Gastrocnemius medialis (tissue), 4 donors: ENCODE results near the gene SLC25A29. TPM values are rescaled to one million over a fixed set of nuclear protein-coding genes. Genes with fewer than 3 reads are reported as not detected.
A peak's percentile ranks its signal among the peaks of the same experiment; 100 is the strongest.

Experiments used
- ATAC-seq, 2 donors: fragments of 150-250 bp; one replicate each; pipeline ENCODE4 v1.9.1; 2016
- DNase-seq, 2 donors: peaks; one replicate each; pipeline ENCODE4 v3.0.0-alpha.2; 2019
- H3K27ac ChIP-seq, 4 donors: fragments of 200-600 bp; sonication (generic); 1 replicate in 1 of 4; 2 replicates in 3 of 4; pipeline ENCODE4 v1.5.1; 2016 to 2018; ENCODE audit warnings: mild to moderate bottlenecking in 2 of 4, moderate library complexity in 1 of 4
- H3K27me3 ChIP-seq, 3 donors: fragments of 200-600 bp; sonication (generic) in 2 of 3; 1 replicate in 1 of 3; 2 replicates in 2 of 3; pipeline versions ENCODE4 v1.5.1 to v1.6.0; 2016 to 2019; ENCODE audit warnings: mild to moderate bottlenecking in 1 of 3, moderate library complexity in 1 of 3
- H3K36me3 ChIP-seq, 2 donors: fragments of 200-600 bp; sonication (generic) in 1 of 2; one replicate each; pipeline ENCODE4 v1.5.1; 2017 to 2018
- H3K4me1 ChIP-seq, 2 donors: fragments of 200-600 bp; sonication (generic) in 1 of 2; one replicate each; pipeline ENCODE4 v1.5.1; 2016 to 2017; ENCODE audit warnings: mild to moderate bottlenecking in 2 of 2
- H3K4me3 ChIP-seq, 4 donors: fragments of 200-600 bp; sonication (generic) in 3 of 4; 1 replicate in 1 of 4; 2 replicates in 3 of 4; pipeline ENCODE4 v1.5.1; 2016 to 2019; ENCODE audit warnings: mild to moderate bottlenecking in 2 of 4
- H3K9me3 ChIP-seq, 3 donors: fragments of 200-600 bp; sonication (generic) in 2 of 3; 1 replicate in 1 of 3; 2 replicates in 2 of 3; pipeline ENCODE4 v1.5.1; 2016 to 2019
- CTCF ChIP-seq, 5 experiments: fragments of 450-650 bp in 3 of 5; fragments of 200-600 bp in 2 of 5; sonication (generic) in 2 of 5; IDR thresholded peaks in 4 of 5; conservative IDR thresholded peaks in 1 of 5; 1 replicate in 4 of 5; 2 replicates in 1 of 5; pipeline ENCODE4 v1.5.1; 2016 to 2019; ENCODE audit warnings: antibody characterized with exemption in 5 of 5, mild to moderate bottlenecking in 3 of 5, moderate library complexity in 3 of 5
- POLR2A ChIP-seq, 2 donors: fragments of 450-650 bp; IDR thresholded peaks; one replicate each; pipeline ENCODE4 v1.6.1; 2017; ENCODE audit warnings: antibody characterized with exemption in 2 of 2, mild to moderate bottlenecking in 2 of 2, moderate library complexity in 2 of 2
- in situ Hi-C, 4 donors: fragments of 200-750 bp; cut with MboI; loops; one replicate each; pipeline versions ENCODE4 v1.15.0 to v1.8.0; 2017; ENCODE audit warnings: low sequenced_read_pairs in 4 of 4
- intact Hi-C: fragments of 100-400 bp; cut with DNase I; formaldehyde crosslinking; loops from one replicate; pipeline ENCODE4 v1.15.1; 2023; ENCODE audit warnings: low total_unique reads
- microRNA counts, 2 donors: library from miRNA; unstranded; fragments of <30 nt; microRNA quantifications; one replicate each; lab custom pipeline; 2016
- microRNA-seq, 2 donors: library from miRNA; unstranded; fragments of <30 nt; microRNA quantifications; one replicate each; pipeline ENCODE4, GENCODE V29; 2016; ENCODE audit warnings: borderline replicate concordance in 2 of 2
- total RNA-seq, 4 donors: library from RNA; depleted of rRNA; stranded (reverse); fragments of >200 nt; gene quantifications; one replicate each; pipeline versions ENCODE4 v1.1.0 to v1.2.3, GENCODE V29; 2016

The SLC25A29 gene
- total RNA-seq, 4 donors from 2014 or later = 9.0 to 17.4 (median 13.4) TPM

- intact Hi-C loops = loop anchor here (2.0 to 5.0 kb wide), 3 partner anchors 46 to 78 kb away; partner anchors contain the start of gene SLC25A29
- H3K4me1 ChIP-seq = peaks cover 51 to 55% of the 10 kb centered on the region in 2 donors
Observed at GRCh38 chr14:100241279-100241678, 65.0 kb downstream of the SLC25A29 start.

More at GRCh38 chr14:100241279-100241678, 65.0 kb downstream of the SLC25A29 start:
- H3K9me3 ChIP-seq = no peaks in the 10 kb centered on the region
- in situ Hi-C loops = no loop called here
- H3K27me3 ChIP-seq = no peaks in the 10 kb centered on the region
- peak overlapping the region; percentile 94 to 100 (median 96) for H3K27ac ChIP-seq
- H3K36me3 ChIP-seq = no peaks in the 10 kb centered on the region
- no peak for DNase-seq
- TF ChIP-seq POLR2A (IDR thresholded peaks at IDR 0.05) (no peak), CTCF (IDR thresholded peaks at IDR 0.05 in 4 of 5, conservative IDR thresholded peaks at IDR 0.05 in 1 of 5) (no peak)
- peak overlapping the region; percentile 62 to 87 (median 74) for H3K4me3 ChIP-seq
- no peak for ATAC-seq

MicroRNAs encoded within 50 kb of the gene (microRNA counts, 767-probe panel; counts per million panel counts)
- microRNA hsa-miR-345-5p (lab: Ali Mortazavi, UCI) = 356 to 448 counts per million in 2 donors

Small RNA genes lying within 50 kb of the gene (microRNA-seq; reads per million reads assigned to microRNA genes)
- gene MIR345 (72.2 to 82.0 reads per million in 2 donors), gene MIR6764 (0 reads per million in 2 donors)

Other genes with a start within 250 kb of the SLC25A29 start
- 10 to 100 TPM in 1 of 4 donors, 1 to 10 TPM in 3; 5.8 to 14.3 (median 9.5) TPM for gene EVL, start 241.0 kb downstream of the SLC25A29 start, total RNA-seq
- under 1 TPM in 3 of 4 donors, not detected in 1; 0.22 to 0.75 (median 0.66) TPM for gene DEGS2, start 146.8 kb downstream of the SLC25A29 start, total RNA-seq
- gene YY1, start 67.3 kb downstream of the SLC25A29 start, total RNA-seq = 10 to 100 TPM; 39.3 to 48.7 (median 43.7) TPM
- gene SLC25A47, start 16.9 kb upstream of the SLC25A29 start, total RNA-seq = 1 to 10 TPM in 1 of 4 donors, under 1 TPM in 1, not detected in 2; 0.46 to 1.3 TPM
- 10 to 100 TPM in 2 of 4 donors, 1 to 10 TPM in 2; 5.9 to 12.2 (median 10.4) TPM for gene WDR25, start 70.0 kb upstream of the SLC25A29 start, total RNA-seq